Fibroblast of villous mesenchyme (primary cell): Measurements from ENCODE around the gene BCL7A. TPM values are rescaled to one million over a fixed set of nuclear protein-coding genes. Genes with fewer than 3 reads are reported as not detected.
A peak's percentile ranks its signal among the peaks of the same experiment; 100 is the strongest.

ENCODE experiments used
- DNase-seq: peaks from one replicate; pipeline ENCODE4 v3.0.0-alpha.2; 2010; ENCODE audit warnings: low read depth
- H3K4me3 ChIP-seq: 2 replicates; pipeline ENCODE4 v1.5.1; 2011; ENCODE audit warnings: low read depth, mild to moderate bottlenecking, low read length
- total RNA-seq: library from RNA; depleted of rRNA; stranded (reverse); fragments of >200 nt; gene quantifications from 2 replicates; pipeline ENCODE4 v1.2.3, GENCODE V29; 2012
- TF ChIP-seq, protein P1 (sequence below): IDR thresholded peaks from 2 replicates; pipeline ENCODE4 v1.5.1; 2012; ENCODE audit warnings: low read depth, mild to moderate bottlenecking, low read length; ENCODE audit not compliant: insufficient read depth

The BCL7A gene
- total RNA-seq, result 3.9 TPM in 2 replicates

DNA sequence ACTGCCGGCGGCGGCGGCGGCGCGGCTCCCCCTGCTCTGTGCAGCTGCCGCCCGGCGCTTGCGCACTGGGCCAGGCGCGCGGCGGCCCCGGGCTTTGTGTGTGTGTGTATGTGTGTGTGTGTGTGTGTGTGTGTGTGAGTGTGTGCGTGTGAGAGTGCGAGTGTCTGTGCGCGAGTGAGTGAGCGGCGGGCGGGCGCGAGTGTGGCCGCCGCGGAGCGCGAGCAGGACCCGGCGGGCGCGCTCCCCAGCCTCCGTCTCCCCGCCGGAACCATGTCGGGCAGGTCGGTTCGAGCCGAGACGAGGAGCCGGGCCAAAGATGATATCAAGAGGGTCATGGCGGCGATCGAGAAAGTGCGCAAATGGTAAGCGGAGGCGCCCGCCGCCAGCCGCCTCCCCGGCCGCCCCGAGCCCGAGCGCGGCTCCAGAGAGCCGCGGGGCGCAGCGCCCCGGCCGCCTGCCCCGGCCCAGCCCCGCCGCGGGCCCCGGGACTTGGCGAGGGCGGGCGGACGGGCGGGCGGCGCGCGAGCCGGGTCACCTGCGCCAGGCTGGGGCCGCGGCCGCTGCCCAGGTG, at the start of gene BCL7A:
Gene BCL7A, plus strand, starts transcription at position 63 of the 571 bp plus-strand sequence. Its CDS starts 208 bp downstream, at position 271.
- peak within 1 kb of the TSS; percentile 63 for H3K4me3 ChIP-seq
- TF ChIP-seq, protein P1, sequence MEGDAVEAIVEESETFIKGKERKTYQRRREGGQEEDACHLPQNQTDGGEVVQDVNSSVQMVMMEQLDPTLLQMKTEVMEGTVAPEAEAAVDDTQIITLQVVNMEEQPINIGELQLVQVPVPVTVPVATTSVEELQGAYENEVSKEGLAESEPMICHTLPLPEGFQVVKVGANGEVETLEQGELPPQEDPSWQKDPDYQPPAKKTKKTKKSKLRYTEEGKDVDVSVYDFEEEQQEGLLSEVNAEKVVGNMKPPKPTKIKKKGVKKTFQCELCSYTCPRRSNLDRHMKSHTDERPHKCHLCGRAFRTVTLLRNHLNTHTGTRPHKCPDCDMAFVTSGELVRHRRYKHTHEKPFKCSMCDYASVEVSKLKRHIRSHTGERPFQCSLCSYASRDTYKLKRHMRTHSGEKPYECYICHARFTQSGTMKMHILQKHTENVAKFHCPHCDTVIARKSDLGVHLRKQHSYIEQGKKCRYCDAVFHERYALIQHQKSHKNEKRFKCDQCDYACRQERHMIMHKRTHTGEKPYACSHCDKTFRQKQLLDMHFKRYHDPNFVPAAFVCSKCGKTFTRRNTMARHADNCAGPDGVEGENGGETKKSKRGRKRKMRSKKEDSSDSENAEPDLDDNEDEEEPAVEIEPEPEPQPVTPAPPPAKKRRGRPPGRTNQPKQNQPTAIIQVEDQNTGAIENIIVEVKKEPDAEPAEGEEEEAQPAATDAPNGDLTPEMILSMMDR, result no peak
- DNase-seq, result peak; percentile 71

DNA sequence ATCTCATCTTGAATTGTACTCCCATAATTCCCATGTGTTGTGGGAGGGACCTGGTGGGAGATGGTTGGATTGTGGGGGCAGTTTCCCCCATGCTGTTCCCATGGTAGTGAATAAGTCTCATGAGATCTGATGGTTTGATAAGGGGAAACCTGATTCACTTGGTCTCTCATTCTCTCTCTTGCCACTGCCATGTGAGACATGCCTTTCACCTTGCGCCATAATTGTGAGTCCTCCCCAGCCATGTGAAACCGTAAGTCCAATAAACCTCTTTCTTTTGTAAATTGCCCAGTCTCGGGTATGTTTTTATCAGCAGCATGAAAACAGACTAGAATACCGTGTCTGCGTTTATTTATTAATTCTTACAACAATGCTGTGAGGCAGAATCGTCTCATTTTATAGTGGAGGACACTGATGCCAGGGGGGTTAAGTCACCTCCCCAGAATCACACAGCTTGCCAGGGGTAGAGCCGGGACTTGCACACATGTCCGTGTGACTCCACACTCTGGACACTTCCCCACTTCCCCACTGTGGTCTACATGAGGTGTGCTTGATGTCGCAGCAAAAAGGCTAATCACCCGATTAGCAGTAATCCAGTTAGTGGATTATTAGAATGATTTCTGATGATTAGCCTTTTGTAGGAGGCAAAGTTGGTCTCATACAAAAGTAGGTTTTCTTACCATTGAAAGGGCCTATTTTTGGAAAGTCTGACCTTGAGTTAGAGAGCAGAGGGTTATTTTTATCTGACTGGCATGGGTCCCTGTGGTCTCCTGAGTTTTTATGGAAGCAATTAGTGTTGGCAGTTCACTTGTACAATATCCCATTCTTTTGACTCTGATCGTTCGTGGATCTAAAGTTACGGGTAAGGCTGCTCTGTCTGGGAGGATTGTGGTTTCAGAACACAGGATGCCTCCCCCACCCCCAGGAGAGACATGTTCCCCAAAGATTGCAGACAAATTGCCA, 47.4 kb upstream of the BCL7A start:
- H3K4me3 ChIP-seq, result no peak overlapping the region
- TF ChIP-seq, protein P1, result no peak
- DNase-seq, result no peak

DNA sequence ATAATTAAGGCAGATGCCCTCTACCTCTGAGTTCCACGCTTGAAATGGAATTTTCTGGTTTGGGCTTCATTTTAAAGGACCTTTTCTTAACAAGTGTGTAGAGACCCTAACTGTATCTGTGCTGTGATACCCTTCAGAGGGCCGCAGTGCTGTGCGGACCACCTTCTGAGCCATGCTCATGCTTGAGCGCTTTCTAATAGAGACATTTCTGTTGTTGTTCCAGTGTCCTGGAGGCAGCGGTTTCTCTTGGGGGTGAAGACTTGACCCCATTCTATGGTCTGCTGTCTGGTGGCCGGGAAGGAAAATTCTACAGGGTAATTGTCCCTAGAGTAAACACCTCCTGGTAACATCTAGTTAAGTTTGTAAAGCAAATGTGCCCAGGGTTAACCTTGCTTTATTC, 46.7 kb upstream of the BCL7A start:
- DNase-seq, result no peak
- TF ChIP-seq, protein P1, result no peak
- no peak overlapping the region for H3K4me3 ChIP-seq

DNA sequence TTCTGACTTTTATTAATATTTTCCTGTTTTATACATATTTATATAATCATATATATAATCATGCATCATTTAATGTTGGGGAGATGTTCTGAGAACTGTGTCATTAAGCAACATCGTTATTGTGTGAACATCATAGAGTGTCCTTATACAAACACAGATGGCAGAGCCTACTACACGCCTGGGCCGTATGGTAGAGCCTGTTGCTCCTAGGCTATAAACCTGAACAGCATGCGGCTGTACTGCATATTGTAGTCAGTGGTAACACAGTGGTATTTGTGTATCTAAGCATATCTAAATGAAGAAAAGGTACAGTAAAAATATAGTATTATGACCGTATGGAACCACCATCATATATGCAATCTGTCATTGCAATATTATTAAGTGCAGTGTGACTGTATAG, 44.7 kb upstream of the BCL7A start:
- no peak overlapping the region for H3K4me3 ChIP-seq
- DNase-seq, result no peak
- TF ChIP-seq, protein P1, result no peak

DNA sequence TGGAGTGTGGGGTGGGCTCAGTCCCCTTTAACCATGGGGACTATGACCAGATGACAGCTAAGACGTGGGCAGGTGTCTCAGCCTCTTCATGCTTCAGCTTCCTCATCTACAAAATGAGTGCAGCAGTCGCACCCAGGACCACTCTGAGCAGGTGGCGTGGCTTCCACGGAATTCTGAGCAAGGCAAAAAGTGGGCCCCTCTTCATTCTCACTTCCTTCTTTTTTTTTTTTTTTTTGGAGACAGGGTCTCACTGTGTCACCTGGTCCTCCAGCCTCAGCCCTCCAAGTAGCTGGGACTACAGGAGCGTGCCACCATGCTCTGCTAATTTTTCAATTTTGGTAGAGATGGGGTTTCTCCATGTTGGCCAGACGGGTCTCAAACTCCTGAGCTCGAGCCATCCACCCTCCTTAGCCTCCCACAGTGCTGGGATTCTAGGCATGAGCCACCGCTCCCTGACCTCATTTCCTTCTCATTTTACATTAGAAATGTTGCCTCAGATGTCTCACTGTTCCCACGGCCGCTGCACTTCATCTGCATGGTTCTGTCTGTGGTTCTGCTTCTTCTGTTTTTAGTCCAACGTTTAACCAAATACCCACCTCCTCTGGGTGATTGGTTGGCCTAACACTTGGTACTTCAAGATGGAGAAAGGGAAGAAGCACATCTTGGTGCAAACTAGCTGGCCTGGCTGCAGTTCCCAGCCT, 41.3 kb upstream of the BCL7A start:
- DNase-seq, result no peak
- H3K4me3 ChIP-seq, result no peak overlapping the region

DNA sequence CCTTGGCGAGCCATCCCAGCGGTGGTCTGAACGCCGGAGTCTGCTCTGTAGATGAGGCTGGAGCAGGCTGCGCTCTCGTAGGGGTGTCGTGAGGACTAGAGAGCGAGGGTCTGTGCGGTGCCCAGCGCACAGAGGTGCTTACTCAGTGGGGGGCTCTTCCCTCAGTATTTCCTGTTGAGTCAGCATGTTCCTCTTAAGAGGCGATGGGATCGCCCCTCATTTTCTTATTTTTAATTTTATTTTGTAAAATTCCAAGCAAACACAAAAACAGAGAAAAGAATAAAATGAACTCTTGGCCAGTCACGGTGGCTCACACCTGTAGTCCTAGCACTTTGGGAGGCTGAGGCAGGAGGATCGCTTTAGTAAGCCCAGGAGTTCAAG, 40.8 kb upstream of the BCL7A start:
- no peak for DNase-seq
- H3K4me3 ChIP-seq, result no peak overlapping the region
- TF ChIP-seq, protein P1, result no peak

More for the DNA sequence above, 41.3 kb upstream of the BCL7A start:
- TF ChIP-seq, protein P1, result no peak
